Measurements from ENCODE around the gene CCNH. TPM values are rescaled to one million over a fixed set of nuclear protein-coding genes. Genes with fewer than 3 reads are reported as not detected.

Gene CCNH
- total RNA-seq, 1 experiment from 2014 or later: 44.0 TPM

- intact Hi-C loops (cut with micrococcal nuclease; ENCODE audit: unreplicated experiment) (no loop called here), in situ Hi-C loops (cut with HindIII; ENCODE audit: low pct_unique_long_range_greater_than_20kb, low sequenced_read_pairs) (no loop called here)
- BruUV-seq (replicated peaks): no TSS peak
- DNase-seq (ENCODE audit: low read depth, low spot score) (no peak), ATAC-seq (no peak)
- Histone ChIP-seq H3K4me1 (ENCODE audit: control insufficient read depth, insufficient read depth, low read length) (no peaks in the 10 kb centered on the region), H3K36me3 (ENCODE audit: control insufficient read depth, insufficient read depth, low read length) (no peaks in the 10 kb centered on the region), H3K27me3 (ENCODE audit: control insufficient read depth, insufficient read depth, low read length) (no peaks in the 10 kb centered on the region), H3K9me3 (ENCODE audit: control insufficient read depth, insufficient read depth, low read depth, low read length) (no peaks in the 10 kb centered on the region), H3K27ac (ENCODE audit: low read length) (no peak overlapping the region), H3K4me3 (ENCODE audit: low read depth in 2 of 2, low read length in 2 of 2) (no peak overlapping the region)
- CTCF ChIA-PET: no interaction called here
- TF ChIP-seq SIN3A (IDR thresholded peaks at IDR 0.05; ENCODE audit: borderline replicate concordance, insufficient read depth, low read depth, low read length) (no peak), TCF7L2 (IDR thresholded peaks at IDR 0.05; ENCODE audit: low read depth, low read length) (no peak), POLR2AphosphoS5 (IDR thresholded peaks at IDR 0.05; ENCODE audit: low read depth, low read length) (no peak), CTCF (IDR thresholded peaks at IDR 0.05) (no peak)
- TF ChIP-seq, protein P1, sequence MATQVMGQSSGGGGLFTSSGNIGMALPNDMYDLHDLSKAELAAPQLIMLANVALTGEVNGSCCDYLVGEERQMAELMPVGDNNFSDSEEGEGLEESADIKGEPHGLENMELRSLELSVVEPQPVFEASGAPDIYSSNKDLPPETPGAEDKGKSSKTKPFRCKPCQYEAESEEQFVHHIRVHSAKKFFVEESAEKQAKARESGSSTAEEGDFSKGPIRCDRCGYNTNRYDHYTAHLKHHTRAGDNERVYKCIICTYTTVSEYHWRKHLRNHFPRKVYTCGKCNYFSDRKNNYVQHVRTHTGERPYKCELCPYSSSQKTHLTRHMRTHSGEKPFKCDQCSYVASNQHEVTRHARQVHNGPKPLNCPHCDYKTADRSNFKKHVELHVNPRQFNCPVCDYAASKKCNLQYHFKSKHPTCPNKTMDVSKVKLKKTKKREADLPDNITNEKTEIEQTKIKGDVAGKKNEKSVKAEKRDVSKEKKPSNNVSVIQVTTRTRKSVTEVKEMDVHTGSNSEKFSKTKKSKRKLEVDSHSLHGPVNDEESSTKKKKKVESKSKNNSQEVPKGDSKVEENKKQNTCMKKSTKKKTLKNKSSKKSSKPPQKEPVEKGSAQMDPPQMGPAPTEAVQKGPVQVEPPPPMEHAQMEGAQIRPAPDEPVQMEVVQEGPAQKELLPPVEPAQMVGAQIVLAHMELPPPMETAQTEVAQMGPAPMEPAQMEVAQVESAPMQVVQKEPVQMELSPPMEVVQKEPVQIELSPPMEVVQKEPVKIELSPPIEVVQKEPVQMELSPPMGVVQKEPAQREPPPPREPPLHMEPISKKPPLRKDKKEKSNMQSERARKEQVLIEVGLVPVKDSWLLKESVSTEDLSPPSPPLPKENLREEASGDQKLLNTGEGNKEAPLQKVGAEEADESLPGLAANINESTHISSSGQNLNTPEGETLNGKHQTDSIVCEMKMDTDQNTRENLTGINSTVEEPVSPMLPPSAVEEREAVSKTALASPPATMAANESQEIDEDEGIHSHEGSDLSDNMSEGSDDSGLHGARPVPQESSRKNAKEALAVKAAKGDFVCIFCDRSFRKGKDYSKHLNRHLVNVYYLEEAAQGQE (IDR thresholded peaks at IDR 0.05; ENCODE audit: insufficient read depth in 1 of 2, low read depth in 2 of 2, low read length in 1 of 2): no peak
- POLR2A ChIA-PET: no interaction called here
Observed at GRCh38 chr5:87430863-87431457, 18.2 kb upstream of the CCNH start.

GRCh38 chr5:87423755-87424154 is 11.0 kb upstream of the CCNH start:
- Histone ChIP-seq H3K27me3 (ENCODE audit: control insufficient read depth, insufficient read depth, low read length) (no peaks in the 10 kb centered on the region), H3K27ac (ENCODE audit: low read length) (no peak overlapping the region), H3K9me3 (ENCODE audit: control insufficient read depth, insufficient read depth, low read depth, low read length) (no peaks in the 10 kb centered on the region), H3K4me3 (ENCODE audit: low read depth in 2 of 2, low read length in 2 of 2) (no peak overlapping the region), H3K36me3 (ENCODE audit: control insufficient read depth, insufficient read depth, low read length) (no peaks in the 10 kb centered on the region), H3K4me1 (ENCODE audit: control insufficient read depth, insufficient read depth, low read length) (no peaks in the 10 kb centered on the region)
- CTCF ChIA-PET: no interaction called here
- no peak for ATAC-seq
- POLR2A ChIA-PET: no interaction called here
- TF ChIP-seq, protein P1 (IDR thresholded peaks at IDR 0.05; ENCODE audit: insufficient read depth in 1 of 2, low read depth in 2 of 2, low read length in 1 of 2): no peak
- no peak for TF ChIP-seq POLR2AphosphoS5 (IDR thresholded peaks at IDR 0.05; ENCODE audit: low read depth, low read length)
- TF ChIP-seq TCF7L2 (IDR thresholded peaks at IDR 0.05; ENCODE audit: low read depth, low read length): no peak
- no peak for TF ChIP-seq CTCF (IDR thresholded peaks at IDR 0.05)
- no peak for TF ChIP-seq SIN3A (IDR thresholded peaks at IDR 0.05; ENCODE audit: borderline replicate concordance, insufficient read depth, low read depth, low read length)
- no TSS peak for BruUV-seq (replicated peaks)
- intact Hi-C loops (cut with micrococcal nuclease; ENCODE audit: unreplicated experiment) (loop anchor here (10.0 kb wide), 2 partner anchors 341 to 1271 kb away; no protein-coding TSS in a partner anchor), in situ Hi-C loops (cut with HindIII; ENCODE audit: low pct_unique_long_range_greater_than_20kb, low sequenced_read_pairs) (no loop called here)
- DNase-seq (ENCODE audit: low read depth, low spot score): no peak

Measured in Panc1 (cell line).